HG02981 (cell line): ENCODE data around the gene STAMBPL1.
A peak's percentile ranks its signal among the peaks of the same experiment; 100 is the strongest.

ENCODE experiments used
- ATAC-seq: cut with Tn5 transposase; IDR thresholded peaks from one replicate; pipeline ENCODE4 v1.9.1; 2021; ENCODE audit warnings: mild to moderate bottlenecking, moderate library complexity; ENCODE audit not compliant: unreplicated experiment

Gene STAMBPL1

GRCh38 chr10:88890681-88891381 lies 10.8 kb downstream of the STAMBPL1 start:
- ATAC-seq = no peak

- ATAC-seq = no peak
These were observed 12.3 kb downstream of the STAMBPL1 start for GRCh38 chr10:88892222-88892967.

- ATAC-seq = no peak
These were observed 13.6 kb downstream of the STAMBPL1 start for GRCh38 chr10:88893611-88894010.

GRCh38 chr10:88895250-88895649 lies 15.2 kb downstream of the STAMBPL1 start:
- ATAC-seq = no peak

- no peak for ATAC-seq
These were observed 16.4 kb downstream of the STAMBPL1 start for GRCh38 chr10:88896372-88896993.

- no peak for ATAC-seq
These were observed 17.2 kb downstream of the STAMBPL1 start for GRCh38 chr10:88896994-88897853.

GRCh38 chr10:88898727-88899126 lies 18.7 kb downstream of the STAMBPL1 start:
- no peak for ATAC-seq

- no peak for ATAC-seq
These were observed 19.8 kb downstream of the STAMBPL1 start for GRCh38 chr10:88899886-88900285.

GRCh38 chr10:88901206-88901983 lies 21.4 kb downstream of the STAMBPL1 start:
- ATAC-seq = peak; percentile 84

- peak; percentile 39 for ATAC-seq
These were observed 22.1 kb downstream of the STAMBPL1 start for GRCh38 chr10:88901984-88902789.

GRCh38 chr10:88903715-88904114 lies 23.7 kb downstream of the STAMBPL1 start:
- ATAC-seq = no peak

- ATAC-seq = no peak
These were observed 26.9 kb downstream of the STAMBPL1 start for GRCh38 chr10:88906921-88907320.

- ATAC-seq = no peak
These were observed 28.1 kb downstream of the STAMBPL1 start for GRCh38 chr10:88908194-88908593.

- ATAC-seq = no peak
These were observed 31.1 kb downstream of the STAMBPL1 start for GRCh38 chr10:88911116-88911515.

- ATAC-seq = no peak
These were observed 31.8 kb downstream of the STAMBPL1 start for GRCh38 chr10:88911851-88912250.

GRCh38 chr10:88913127-88913526 lies 33.1 kb downstream of the STAMBPL1 start:
- no peak for ATAC-seq

- no peak for ATAC-seq
These were observed 33.7 kb downstream of the STAMBPL1 start for GRCh38 chr10:88913788-88914187.

- ATAC-seq = no peak
These were observed 35.7 kb downstream of the STAMBPL1 start for GRCh38 chr10:88915781-88916180.

GRCh38 chr10:88916231-88916630 lies 36.2 kb downstream of the STAMBPL1 start:
- no peak for ATAC-seq
